ENCODE measurements around the gene ANKRD65. TPM values are rescaled to one million over a fixed set of nuclear protein-coding genes. Genes with fewer than 3 reads are reported as not detected.
"Not testable (repeated sequence)": the region's sequence is repeated elsewhere in the genome, so short reads cannot be mapped to it uniquely, and the experiment has no call there.

The ANKRD65 gene
- total RNA-seq, 1 experiment from 2014 or later: not detected

DNA sequence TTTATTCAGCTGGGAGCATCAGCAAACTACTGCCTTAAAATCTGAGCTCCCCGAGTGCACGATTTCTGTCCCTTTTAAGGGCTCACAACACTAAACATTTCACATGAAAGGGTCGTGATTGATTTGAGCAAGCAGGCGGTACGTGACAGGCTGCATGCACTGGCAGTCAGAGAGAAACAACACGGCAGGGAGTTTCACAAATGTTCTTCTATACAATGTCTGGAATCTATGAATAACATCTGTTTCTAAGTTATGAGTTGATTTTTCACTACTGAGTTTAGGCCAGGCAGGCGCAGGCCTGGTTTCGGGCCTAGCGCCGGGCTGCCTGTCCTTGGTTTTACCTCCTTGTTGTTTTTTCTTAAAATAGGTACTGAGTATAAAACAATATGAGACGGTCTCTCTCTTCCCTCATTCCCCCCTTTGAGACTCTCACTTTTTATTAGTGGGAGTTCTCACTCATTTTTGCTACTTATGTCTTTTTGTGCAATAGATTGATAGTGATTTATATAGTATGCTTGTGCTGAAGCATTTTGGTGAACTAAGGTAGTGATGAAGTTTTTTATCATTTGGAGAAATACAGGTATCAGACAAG, 8.7 kb downstream of the ANKRD65 start:
- H4K20me1 ChIP-seq (ENCODE audit: insufficient read depth); H3K9ac ChIP-seq (ENCODE audit: low read length); intact Hi-C loops (cut with micrococcal nuclease); H3K36me3 ChIP-seq (ENCODE audit: control insufficient read depth in 1 of 2, insufficient read depth in 2 of 2, low read length in 2 of 2); H3K4me3 ChIP-seq (replicated peaks in 1 of 2; ENCODE audit: low read depth in 1 of 2, low read length in 2 of 2); RAD21 ChIA-PET (ENCODE audit: low non-redundant PET in 1 of 2, low total read pairs in 2 of 2, uncharacterized antibody in 2 of 2, unreplicated experiment in 2 of 2); H3K4me1 ChIP-seq (ENCODE audit: control insufficient read depth in 1 of 2, insufficient read depth in 2 of 2, low read length in 2 of 2); H3K9me3 ChIP-seq (ENCODE audit: control insufficient read depth in 1 of 2, insufficient read depth in 1 of 2, low read depth in 1 of 2, low read length in 2 of 2); H3K9me2 ChIP-seq (ENCODE audit: insufficient read depth); BruUV-seq (replicated peaks); DNase-seq (ENCODE audit: low read depth, low spot score); POLR2A ChIA-PET; ATAC-seq; H3K4me2 ChIP-seq (ENCODE audit: low read length); H3K27ac ChIP-seq (ENCODE audit: low read depth, low read length); H3K27me3 ChIP-seq (ENCODE audit: insufficient read depth, low read length); CTCF ChIA-PET; H2AFZ ChIP-seq (ENCODE audit: low read depth, low read length, poor library complexity, severe bottlenecking): not testable (repeated sequence)
- TF ChIP-seq CBX3 (IDR thresholded peaks at IDR 0.05; ENCODE audit: low read depth): 0 out of 2 replicates have a peak, but pooled peaks have one; percentile 19
- H3K79me2 ChIP-seq (ENCODE audit: insufficient read depth, low read length): peaks cover 24% of the 10 kb centered on the region

DNA sequence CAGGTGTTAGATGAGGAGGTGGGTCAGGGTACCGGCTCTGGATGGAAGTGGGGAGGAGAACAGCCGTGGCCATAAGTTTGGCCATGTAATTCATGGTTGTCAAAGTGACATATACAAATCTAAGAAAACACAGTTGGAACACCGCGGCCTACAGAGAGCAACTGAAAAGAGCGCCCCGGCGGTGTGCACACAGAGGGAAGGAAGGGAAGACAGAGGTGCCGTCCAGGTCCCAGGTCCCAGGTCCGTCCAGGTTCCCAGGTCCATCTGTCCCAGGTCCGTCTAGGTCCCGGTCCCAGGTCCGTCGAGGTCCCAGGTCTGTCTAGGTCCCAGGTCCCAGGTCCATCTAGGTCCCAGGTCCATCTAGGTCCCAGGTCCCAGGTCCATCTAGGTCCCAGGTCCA, 9.4 kb downstream of the ANKRD65 start:
- Histone ChIP-seq H3K4me2 (ENCODE audit: low read length) (no peak overlapping the region), H3K4me3 (replicated peaks in 1 of 2; ENCODE audit: low read depth in 1 of 2, low read length in 2 of 2) (no peak overlapping the region), H3K79me2 (ENCODE audit: insufficient read depth, low read length) (peaks cover 31% of the 10 kb centered on the region), H3K9me3 (ENCODE audit: control insufficient read depth in 1 of 2, insufficient read depth in 1 of 2, low read depth in 1 of 2, low read length in 2 of 2) (peaks cover 0 to 4% of the 10 kb centered on the region in 2 experiments; a peak in 1 of 4 replicates), H3K27me3 (ENCODE audit: insufficient read depth, low read length) (no peaks in the 10 kb centered on the region), H3K9ac (ENCODE audit: low read length) (no peak overlapping the region), H3K36me3 (ENCODE audit: control insufficient read depth in 1 of 2, insufficient read depth in 2 of 2, low read length in 2 of 2) (peaks cover 0 to 6% of the 10 kb centered on the region in 2 experiments; a peak in 1 of 4 replicates), H4K20me1 (ENCODE audit: insufficient read depth) (peaks cover 4% of the 10 kb centered on the region; the same call in 1 of the 2 replicates), H3K9me2 (ENCODE audit: insufficient read depth) (no peaks in the 10 kb centered on the region), H2AFZ (ENCODE audit: low read depth, low read length, poor library complexity, severe bottlenecking) (no peak overlapping the region), H3K27ac (ENCODE audit: low read depth, low read length) (no peak overlapping the region), H3K4me1 (ENCODE audit: control insufficient read depth in 1 of 2, insufficient read depth in 2 of 2, low read length in 2 of 2) (peaks cover 6% of the 10 kb centered on the region in 2 experiments)
- DNase-seq (ENCODE audit: low read depth, low spot score) (no peak), ATAC-seq (no peak)
- BruUV-seq (replicated peaks): no TSS peak
- POLR2A ChIA-PET: interaction anchor here (0.6 kb wide), 1 partner anchor 9 kb away, joined by 3 read pairs; no protein-coding TSS in a partner anchor
- CTCF ChIA-PET: no interaction called here
- intact Hi-C loops (cut with micrococcal nuclease): no loop called here
- peak; percentile 17 for TF ChIP-seq POLR2A (IDR thresholded peaks at IDR 0.05; ENCODE audit: borderline replicate concordance, extremely low read depth, insufficient read depth, insufficient read length)
- TF ChIP-seq POLR2AphosphoS5 (IDR thresholded peaks at IDR 0.05; ENCODE audit: low read depth, low read length): peak; percentile 41; the same call in 1 of the 2 replicates
- TF ChIP-seq ATF3 (IDR thresholded peaks at IDR 0.05): no peak
- TF ChIP-seq JUND (IDR thresholded peaks at IDR 0.05): peak; percentile 15; the same call in 1 of the 2 replicates
- TF ChIP-seq ZNF274 (IDR thresholded peaks at IDR 0.05; ENCODE audit: low read depth, low read length): no peak
- TF ChIP-seq SRF (IDR thresholded peaks at IDR 0.05; ENCODE audit: low read depth): no peak
- RAD21 ChIA-PET (ENCODE audit: low non-redundant PET in 1 of 2, low total read pairs in 2 of 2, uncharacterized antibody in 2 of 2, unreplicated experiment in 2 of 2): no interaction called here

- H3K27me3 ChIP-seq (ENCODE audit: insufficient read depth, low read length); ATAC-seq; BruUV-seq (replicated peaks); H3K4me3 ChIP-seq (replicated peaks in 1 of 2; ENCODE audit: low read depth in 1 of 2, low read length in 2 of 2); H3K9me2 ChIP-seq (ENCODE audit: insufficient read depth); H3K27ac ChIP-seq (ENCODE audit: low read depth, low read length); H4K20me1 ChIP-seq (ENCODE audit: insufficient read depth); CTCF ChIA-PET; intact Hi-C loops (cut with micrococcal nuclease); DNase-seq (ENCODE audit: low read depth, low spot score); H2AFZ ChIP-seq (ENCODE audit: low read depth, low read length, poor library complexity, severe bottlenecking); H3K9ac ChIP-seq (ENCODE audit: low read length); H3K9me3 ChIP-seq (ENCODE audit: control insufficient read depth in 1 of 2, insufficient read depth in 1 of 2, low read depth in 1 of 2, low read length in 2 of 2); H3K4me2 ChIP-seq (ENCODE audit: low read length): not testable (repeated sequence)
- POLR2A ChIA-PET: interaction anchor here (1.0 kb wide), 1 partner anchor 22 kb away, joined by 3 read pairs; no protein-coding TSS in a partner anchor
- RAD21 ChIA-PET (ENCODE audit: low non-redundant PET in 1 of 2, low total read pairs in 2 of 2, uncharacterized antibody in 2 of 2, unreplicated experiment in 2 of 2): interaction anchor here in 1 of 2 experiments (0.6 kb wide), 1 partner anchor 12 kb away, joined by 6 read pairs; no protein-coding TSS in a partner anchor
- H3K36me3 ChIP-seq (ENCODE audit: control insufficient read depth in 1 of 2, insufficient read depth in 2 of 2, low read length in 2 of 2): peaks cover 5 to 18% of the 10 kb centered on the region in 2 experiments; a peak in 3 of 4 replicates
- H3K4me1 ChIP-seq (ENCODE audit: control insufficient read depth in 1 of 2, insufficient read depth in 2 of 2, low read length in 2 of 2): peaks cover 16 to 18% of the 10 kb centered on the region in 2 experiments
- H3K79me2 ChIP-seq (ENCODE audit: insufficient read depth, low read length): peaks cover 45% of the 10 kb centered on the region
Measured at GRCh38 chr1:1410238-1410637, 10.8 kb downstream of the ANKRD65 start.
